Stimulated activated CD4-positive, alpha-beta T cell treated with anti-CD3 and anti-CD28 coated beads, Interleukin-12 subunit alpha, Interleukin-12 subunit beta, amount 100 ng/mL, for 24 hours (primary cell): Measurements from ENCODE around the gene PIP.
"Not testable (repeated sequence)": the region's sequence is repeated elsewhere in the genome, so short reads cannot be mapped to it uniquely, and the experiment has no call there.

Experiments used
- DNase-seq, 2 experiments: peaks; one replicate each; pipeline ENCODE4 v3.0.0-alpha.2; 2020; ENCODE audit warnings: low read depth in 2 of 2

Gene PIP

DNA sequence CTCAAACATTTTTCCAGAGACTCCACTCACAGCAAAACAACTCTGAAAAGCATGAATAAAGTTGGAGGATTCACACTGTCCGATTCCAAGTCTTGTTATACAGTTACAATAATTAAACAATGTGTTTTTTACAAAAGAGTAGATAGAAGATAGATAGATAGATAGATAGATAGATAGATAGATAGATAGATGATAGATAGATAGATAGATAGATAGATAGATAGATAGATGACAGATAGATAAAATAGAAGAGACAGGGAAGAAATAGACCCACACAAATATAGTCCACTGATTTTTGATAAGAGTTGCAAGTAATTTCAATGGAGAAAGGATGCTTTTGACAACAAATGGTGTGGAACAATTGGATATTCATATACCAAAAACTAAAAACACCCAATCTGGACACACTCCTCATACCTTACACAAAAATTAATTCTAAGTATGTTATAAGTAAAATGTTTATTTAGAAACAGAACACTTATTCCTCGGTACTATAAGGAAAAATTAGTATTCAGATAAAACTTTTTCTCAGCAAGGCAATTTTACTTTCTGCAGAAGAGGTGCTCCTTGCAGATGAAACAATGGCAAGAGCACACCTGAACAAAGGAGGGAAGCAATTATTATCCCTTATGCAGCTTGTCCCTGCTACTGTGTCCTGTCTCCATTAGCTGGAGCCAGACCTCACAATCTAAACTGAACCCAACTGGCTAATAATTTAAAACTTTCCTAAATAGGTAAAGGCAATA, 45.7 kb downstream of the PIP start:
- DNase-seq, result no peak

DNA sequence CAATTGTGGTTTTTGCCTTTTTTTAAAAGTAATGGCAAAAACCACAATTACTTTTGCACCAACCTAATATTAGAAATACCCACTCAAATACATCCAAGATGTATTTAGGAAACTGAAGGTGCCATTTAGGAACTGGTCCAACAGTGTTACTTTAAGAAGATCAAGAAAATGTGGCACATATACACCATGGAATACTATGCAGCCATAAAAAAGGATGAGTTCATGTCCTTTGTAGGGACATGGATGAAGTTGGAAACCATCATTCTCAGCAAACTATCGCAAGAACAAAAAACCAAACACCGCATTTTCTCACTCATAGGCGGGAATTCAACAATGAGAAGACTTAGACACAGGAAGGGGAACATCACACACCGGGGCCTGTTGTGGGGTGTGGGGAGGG, 48.9 kb downstream of the PIP start:
- DNase-seq, result not testable (repeated sequence)

DNA sequence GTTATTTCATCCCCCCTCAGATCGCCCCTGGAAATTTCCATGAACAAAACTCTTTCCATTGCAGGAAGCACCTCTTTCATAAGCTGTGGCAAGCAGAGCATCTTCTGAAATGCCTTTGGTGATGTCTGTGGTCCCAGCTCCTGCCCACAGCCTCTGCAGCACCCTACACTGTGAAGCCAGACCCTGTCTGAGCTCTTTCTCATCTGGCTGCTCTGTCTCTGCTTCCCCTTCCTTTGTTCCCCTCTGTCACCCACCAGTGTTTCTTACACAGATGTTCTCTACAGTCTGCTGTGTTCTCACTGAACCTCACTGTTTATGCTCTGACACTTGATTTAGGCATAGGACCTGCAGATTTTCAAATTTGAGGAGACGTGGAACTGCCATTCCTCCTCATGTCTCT, 49.5 kb downstream of the PIP start:
- no peak for DNase-seq

DNA sequence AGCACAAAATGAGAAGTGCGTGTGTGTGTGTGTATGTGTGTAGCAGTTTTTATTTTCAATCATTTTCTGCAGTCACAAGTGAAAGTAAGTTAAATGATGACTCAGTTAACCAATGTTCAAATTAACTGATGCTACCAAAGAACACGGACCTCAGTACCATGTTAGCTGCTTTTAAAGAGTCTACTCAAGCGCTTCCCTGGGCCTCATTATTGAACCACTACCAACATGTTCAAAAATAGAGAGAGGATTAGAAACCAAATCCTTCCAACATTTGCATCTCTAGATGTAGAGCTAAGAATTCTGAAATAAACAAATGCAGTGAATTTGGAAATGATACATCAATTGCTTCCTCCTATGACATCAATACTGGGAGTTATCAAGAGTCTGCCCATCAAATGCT, 51.1 kb downstream of the PIP start, which contains the start of gene TAS2R39:
TSS of gene TAS2R39 (plus strand) at position 396 of the 400 bp plus-strand sequence. CDS start at position 396, 0 bp downstream.
- DNase-seq, result no peak

DNA sequence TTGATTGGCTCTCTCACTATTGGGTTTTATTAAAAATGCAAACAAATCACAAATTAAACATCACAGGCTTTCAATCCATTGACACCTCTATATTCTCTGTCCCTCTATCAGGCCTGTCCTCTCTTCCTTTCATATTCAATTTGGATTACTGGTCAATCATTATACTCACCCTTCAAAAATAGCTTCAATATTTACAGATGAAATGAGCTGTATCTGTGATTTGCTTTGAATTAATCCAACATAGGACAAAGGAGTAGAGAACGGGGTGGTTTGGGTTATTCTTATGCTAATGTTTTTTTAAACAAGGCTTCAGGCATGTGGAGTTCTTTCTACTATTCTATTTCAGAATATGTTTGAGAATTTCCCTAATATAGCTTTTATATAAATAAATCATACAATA, 53.7 kb downstream of the PIP start:
- no peak for DNase-seq

DNA sequence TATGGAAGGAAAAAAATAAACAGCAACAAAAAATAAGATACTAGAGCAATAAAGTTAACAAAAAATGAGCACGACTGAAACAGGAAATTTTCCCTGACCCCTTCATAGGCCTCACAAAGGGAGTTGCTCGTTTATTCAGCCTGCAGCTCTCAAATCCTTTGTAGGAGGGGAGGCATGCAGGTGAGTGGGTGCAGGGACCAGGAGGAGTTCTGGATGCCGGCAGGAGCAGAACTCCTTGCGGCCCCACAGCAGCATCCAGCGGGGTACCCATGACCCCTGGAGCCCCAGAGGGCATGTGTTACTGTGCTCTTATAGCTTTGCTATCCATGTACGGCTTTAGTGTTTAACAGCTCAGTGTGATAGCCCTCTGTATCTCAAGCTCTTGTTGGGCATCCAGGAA, 57.1 kb downstream of the PIP start:
- no peak for DNase-seq
